ENCODE results near the gene ZSCAN10. TPM values are rescaled to one million over a fixed set of nuclear protein-coding genes. Genes with fewer than 3 reads are reported as not detected.
"Not testable (repeated sequence)": the region's sequence is repeated elsewhere in the genome, so short reads cannot be mapped to it uniquely, and the experiment has no call there.

Gene ZSCAN10
- total RNA-seq, 1 donor from 2014 or later: not detected

GRCh38 chr16:3086596-3087242 lies 12.4 kb downstream of the ZSCAN10 start:
- peak in 1 of 2 donors; percentile 65 for DNase-seq (ENCODE audit: low read depth in 2 of 2)

GRCh38 chr16:3085868-3086595 lies 13.1 kb downstream of the ZSCAN10 start:
- no peak for DNase-seq (ENCODE audit: low read depth in 2 of 2)

GRCh38 chr16:3084969-3085670 lies 14.0 kb downstream of the ZSCAN10 start:
- DNase-seq (ENCODE audit: low read depth in 2 of 2): no peak

GRCh38 chr16:3084491-3084890 lies 14.6 kb downstream of the ZSCAN10 start:
- DNase-seq (ENCODE audit: low read depth in 2 of 2): no peak

- not testable (repeated sequence) for DNase-seq (ENCODE audit: low read depth in 2 of 2)
Measured at GRCh38 chr16:3083408-3083807, 15.7 kb downstream of the ZSCAN10 start.

GRCh38 chr16:3081957-3082356 lies 17.1 kb downstream of the ZSCAN10 start:
- not testable (repeated sequence) for DNase-seq (ENCODE audit: low read depth in 2 of 2)

GRCh38 chr16:3080024-3080423 lies 19.1 kb downstream of the ZSCAN10 start:
- DNase-seq (ENCODE audit: low read depth in 2 of 2): no peak

GRCh38 chr16:3076577-3076976 lies 22.5 kb downstream of the ZSCAN10 start:
- no peak for DNase-seq (ENCODE audit: low read depth in 2 of 2)

- not testable (repeated sequence) for DNase-seq (ENCODE audit: low read depth in 2 of 2)
Measured at GRCh38 chr16:3075946-3076345, 23.1 kb downstream of the ZSCAN10 start.

- DNase-seq (ENCODE audit: low read depth in 2 of 2): no peak
Measured at GRCh38 chr16:3075523-3075915, 23.6 kb downstream of the ZSCAN10 start.

- DNase-seq (ENCODE audit: low read depth in 2 of 2): no peak
Measured at GRCh38 chr16:3074860-3075522, 24.1 kb downstream of the ZSCAN10 start.

GRCh38 chr16:3073448-3073847 lies 25.6 kb downstream of the ZSCAN10 start:
- DNase-seq (ENCODE audit: low read depth in 2 of 2): no peak

- not testable (repeated sequence) for DNase-seq (ENCODE audit: low read depth in 2 of 2)
Measured at GRCh38 chr16:3072576-3073263, 26.4 kb downstream of the ZSCAN10 start.

GRCh38 chr16:3072148-3072547 lies 26.9 kb downstream of the ZSCAN10 start:
- DNase-seq (ENCODE audit: low read depth in 2 of 2): not testable (repeated sequence)

- DNase-seq (ENCODE audit: low read depth in 2 of 2): no peak
Measured at GRCh38 chr16:3071655-3072054, 27.4 kb downstream of the ZSCAN10 start.

- no peak for DNase-seq (ENCODE audit: low read depth in 2 of 2)
Measured at GRCh38 chr16:3070608-3071111, 28.4 kb downstream of the ZSCAN10 start.

- DNase-seq (ENCODE audit: low read depth in 2 of 2): not testable (repeated sequence)
Measured at GRCh38 chr16:3069146-3069545, 29.9 kb downstream of the ZSCAN10 start.

- DNase-seq (ENCODE audit: low read depth in 2 of 2): no peak
Measured at GRCh38 chr16:3068487-3068886, 30.6 kb downstream of the ZSCAN10 start.

GRCh38 chr16:3066440-3066748 lies 32.7 kb downstream of the ZSCAN10 start:
- no peak for DNase-seq (ENCODE audit: low read depth in 2 of 2)

GRCh38 chr16:3065742-3066439 lies 33.2 kb downstream of the ZSCAN10 start:
- DNase-seq (ENCODE audit: low read depth in 2 of 2): peak; percentile 18 to 25
